Ascending aorta (tissue), 2 donors: ENCODE data around the gene PPP1R2. TPM values are rescaled to one million over a fixed set of nuclear protein-coding genes. Genes with fewer than 3 reads are reported as not detected.
A peak's percentile ranks its signal among the peaks of the same experiment; 100 is the strongest.

ENCODE experiments used
- DNase-seq, 2 donors: peaks; one replicate each; pipeline ENCODE4 v3.0.0-alpha.2; 2019; ENCODE audit warnings: low spot score in 2 of 2
- H3K27ac ChIP-seq, 2 donors: fragments of 200-600 bp; sonication (generic); one replicate each; pipeline ENCODE4 v1.5.1; 2016 to 2017; ENCODE audit warnings: mild to moderate bottlenecking in 1 of 2
- H3K27me3 ChIP-seq: fragments of 200-600 bp; sonication (generic); one replicate; pipeline ENCODE4 v1.5.1; 2017
- H3K36me3 ChIP-seq, 2 donors: fragments of 200-600 bp; sonication (generic); one replicate each; pipeline ENCODE4 v1.5.1; 2016
- H3K4me1 ChIP-seq, 2 donors: fragments of 200-600 bp; sonication (generic); one replicate each; pipeline ENCODE4 v1.5.1; 2016 to 2017; ENCODE audit warnings: mild to moderate bottlenecking in 1 of 2
- H3K4me3 ChIP-seq, 2 donors: fragments of 200-600 bp; sonication (generic); one replicate each; pipeline ENCODE4 v1.5.1; 2016 to 2017; ENCODE audit warnings: mild to moderate bottlenecking in 1 of 2
- H3K9me3 ChIP-seq, 2 donors: fragments of 200-600 bp; sonication (generic); one replicate each; pipeline ENCODE4 v1.5.1; 2016
- CTCF ChIP-seq, 3 experiments: fragments of 200-600 bp in 2 of 3; fragments of 450-650 bp in 1 of 3; sonication (generic) in 2 of 3; IDR thresholded peaks; one replicate each; pipeline ENCODE4 v1.5.1; 2016 to 2019; ENCODE audit warnings: antibody characterized with exemption in 3 of 3, mild to moderate bottlenecking in 1 of 3, moderate library complexity in 1 of 3
- intact Hi-C: fragments of 100-400 bp; cut with DNase I; formaldehyde crosslinking; loops from one replicate; pipeline ENCODE4 v1.15.1; 2023
- total RNA-seq: library from RNA; depleted of rRNA; stranded (reverse); fragments of >200 nt; gene quantifications from one replicate; pipeline ENCODE4 v1.1.0, GENCODE V29; 2016

The PPP1R2 gene
- total RNA-seq, 1 donor from 2014 or later = 62.3 TPM

- no peak for TF ChIP-seq CTCF (IDR thresholded peaks at IDR 0.05)
- H3K4me1 ChIP-seq = peaks cover 21 to 38% of the 10 kb centered on the region in 2 donors
Observed at GRCh38 chr3:195544230-195544536, 1.1 kb upstream of the PPP1R2 start.

GRCh38 chr3:195543500-195544229 is 540 bp upstream of the PPP1R2 start:
- intact Hi-C loops = loop anchor here (1.0 to 10.0 kb wide), 6 partner anchors 100 to 1469 kb away; partner anchors contain the start of genes ACAP2, LSG1, RNF168 and XXYLT1
- peak overlapping the region; percentile 78 to 83 for H3K4me3 ChIP-seq

More at GRCh38 chr3:195544230-195544536, 1.1 kb upstream of the PPP1R2 start:
- DNase-seq = no peak
- Histone ChIP-seq H3K36me3 (no peaks in the 10 kb centered on the region), H3K27me3 (no peaks in the 10 kb centered on the region), H3K4me3 (peak overlapping the region; percentile 78 to 83), H3K9me3 (no peaks in the 10 kb centered on the region), H3K27ac (peak overlapping the region; percentile 87 to 93)
- intact Hi-C loops = loop anchor here (5.0 to 10.0 kb wide), 5 partner anchors 111 to 1469 kb away; partner anchors contain the start of genes LSG1, RNF168 and XXYLT1

GRCh38 chr3:195542316-195542697 is 818 bp downstream of the PPP1R2 start:
- Histone ChIP-seq H3K36me3 (no peaks in the 10 kb centered on the region), H3K27me3 (no peaks in the 10 kb centered on the region), H3K4me1 (peaks cover 21 to 48% of the 10 kb centered on the region in 2 donors), H3K9me3 (no peaks in the 10 kb centered on the region), H3K4me3 (peak overlapping the region; percentile 78 to 83), H3K27ac (peak overlapping the region; percentile 87 to 93)
- intact Hi-C loops = loop anchor here (5.0 to 10.0 kb wide), 5 partner anchors 112 to 1468 kb away; partner anchors contain the start of genes LSG1, RNF168 and XXYLT1
- DNase-seq = no peak
- no peak for TF ChIP-seq CTCF (IDR thresholded peaks at IDR 0.05)

More at GRCh38 chr3:195543500-195544229, 540 bp upstream of the PPP1R2 start:
- DNase-seq = peak in 1 of 2 donors; percentile 70
- Histone ChIP-seq H3K27ac (peak overlapping the region; percentile 87 to 93), H3K4me1 (peaks cover 21 to 41% of the 10 kb centered on the region in 2 donors), H3K9me3 (no peaks in the 10 kb centered on the region), H3K36me3 (no peaks in the 10 kb centered on the region), H3K27me3 (no peaks in the 10 kb centered on the region)
- no peak for TF ChIP-seq CTCF (IDR thresholded peaks at IDR 0.05)

DNA sequence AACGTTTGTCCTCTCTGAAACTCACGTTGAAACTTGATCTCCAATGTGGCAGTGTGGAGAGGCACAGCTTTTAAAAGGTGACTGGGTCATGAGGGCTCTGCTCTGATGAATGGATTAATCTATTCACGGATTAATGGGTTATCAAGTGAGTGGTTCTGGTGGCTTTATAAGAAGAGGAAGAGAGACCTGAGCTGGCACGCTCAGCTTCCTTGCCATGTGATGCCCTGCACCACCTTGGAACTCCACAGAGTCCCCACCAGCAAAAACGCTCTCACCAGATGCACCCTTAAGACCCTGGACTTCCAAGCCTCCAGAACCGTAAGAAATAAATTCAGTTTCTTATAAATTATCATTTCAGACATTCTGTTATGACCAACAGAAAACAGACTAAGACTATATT is 2.6 kb downstream of the PPP1R2 start:
- H3K36me3 ChIP-seq = no peaks in the 10 kb centered on the region
- H3K27ac ChIP-seq = no peak overlapping the region
- H3K4me1 ChIP-seq = peaks cover 15 to 41% of the 10 kb centered on the region in 2 donors
- intact Hi-C loops = loop anchor here (5.0 to 10.0 kb wide), 5 partner anchors 114 to 1466 kb away; partner anchors contain the start of genes LSG1, RNF168 and XXYLT1
- DNase-seq = no peak
- H3K27me3 ChIP-seq = no peaks in the 10 kb centered on the region
- H3K4me3 ChIP-seq = peak overlapping the region in 1 of 2 donors; percentile 83
- TF ChIP-seq CTCF (IDR thresholded peaks at IDR 0.05) = no peak
- no peaks in the 10 kb centered on the region for H3K9me3 ChIP-seq

DNA sequence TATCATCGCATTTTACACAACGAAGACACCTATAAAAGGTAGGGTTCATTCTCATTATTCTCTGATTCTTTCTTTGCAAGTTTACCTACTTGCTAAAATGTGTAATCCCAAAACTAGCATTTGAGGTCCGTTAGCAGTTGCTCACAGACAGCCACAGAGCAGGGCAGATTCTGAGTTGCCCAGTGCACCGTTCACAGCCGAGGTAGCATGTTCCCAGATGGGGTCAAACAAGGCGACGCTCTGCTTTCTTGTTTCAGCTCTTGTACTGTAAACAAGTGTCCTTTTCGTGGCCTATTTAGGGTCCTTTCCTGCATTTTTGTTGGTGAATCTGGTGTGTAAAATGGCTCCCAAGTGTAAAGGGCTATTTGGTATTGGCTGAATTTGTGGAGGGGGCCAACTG is 3.1 kb downstream of the PPP1R2 start:
- Histone ChIP-seq H3K9me3 (no peaks in the 10 kb centered on the region), H3K4me1 (peaks cover 15 to 40% of the 10 kb centered on the region in 2 donors), H3K4me3 (no peak overlapping the region)

More for the DNA sequence above, 3.1 kb downstream of the PPP1R2 start:
- H3K36me3 ChIP-seq = no peaks in the 10 kb centered on the region
- TF ChIP-seq CTCF (IDR thresholded peaks at IDR 0.05) = no peak
- H3K27ac ChIP-seq = no peak overlapping the region
- no peaks in the 10 kb centered on the region for H3K27me3 ChIP-seq
- DNase-seq = no peak
- intact Hi-C loops = loop anchor here (5.0 to 10.0 kb wide), 5 partner anchors 115 to 1465 kb away; partner anchors contain the start of genes LSG1, RNF168 and XXYLT1
